ENCODE data around the gene OSER1. TPM values are rescaled to one million over a fixed set of nuclear protein-coding genes. Genes with fewer than 3 reads are reported as not detected.

Gene OSER1
- total and polyA plus RNA-seq, 2 of the 8 experiments (the other 6 are each of a cell fraction or from before 2014, with no cell fraction given) = 24.5 to 31.8 TPM

DNA sequence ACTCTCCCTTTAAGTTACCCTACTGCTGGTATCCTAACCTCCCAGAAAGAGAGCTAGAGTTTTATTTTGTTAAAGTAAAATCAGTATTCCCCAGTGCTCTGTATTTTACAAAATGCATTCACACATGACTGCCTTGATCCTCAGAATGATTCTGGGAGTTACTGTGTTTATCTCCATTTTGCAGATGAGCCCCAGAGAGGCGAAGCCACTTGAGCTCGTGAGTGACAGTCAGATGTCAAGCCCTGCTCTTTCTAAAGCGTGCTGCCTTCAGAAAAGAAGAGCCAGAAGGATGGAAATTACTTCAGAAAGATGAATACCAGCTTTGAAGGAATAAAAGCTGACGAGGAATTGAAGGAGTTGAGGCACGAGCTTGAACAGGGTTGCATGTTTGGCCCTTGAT lies 14.1 kb upstream of the OSER1 start:
- POLR2A ChIA-PET (ENCODE audit: partially characterized antibody) = interaction anchor here (0.6 to 1.2 kb wide), 3 partner anchors 13 to 41 kb away, joined by 3 read pairs; partner anchors contain the start of gene OSER1
- H2AFZ ChIP-seq (ENCODE audit: low read length) = no peak overlapping the region
- no peak overlapping the region for H4K5ac ChIP-seq (ENCODE audit: insufficient read length, low read depth, low read length)
- 84% methylated on average over 5 of the region's 5 CpGs; no CpG with 5 or more reads in 1 of the 2 experiments for WGBS, 2 experiments (ENCODE audit: extremely low coverage in 1 of 2, insufficient coverage in 1 of 2, insufficient read length in 1 of 2, insufficient replicate concordance in 2 of 2, low coverage in 1 of 2, low lambda C conversion rate in 2 of 2, missing lambda C conversion rate in 1 of 2)
- no peaks in the 10 kb centered on the region for H3K36me3 ChIP-seq (ENCODE audit: control insufficient read depth in 2 of 4, insufficient read depth in 4 of 4, low read length in 3 of 4)
- no peaks in the 10 kb centered on the region for H3K79me1 ChIP-seq (ENCODE audit: low read depth, low read length)
- H3K4me3 ChIP-seq (ENCODE audit: extremely low read depth in 1 of 4, insufficient read depth in 2 of 4, low read depth in 3 of 4, low read length in 4 of 4) = no peak overlapping the region
- no peak overlapping the region for H3K14ac ChIP-seq (ENCODE audit: insufficient read length)
- H2BK20ac ChIP-seq (ENCODE audit: low read length) = no peak overlapping the region
- no peak overlapping the region for H2BK15ac ChIP-seq (ENCODE audit: low read length)
- no peak overlapping the region for H2BK12ac ChIP-seq (ENCODE audit: low read depth, low read length)
- H4K91ac ChIP-seq (replicated peaks; ENCODE audit: insufficient read length, low read length) = no peak overlapping the region
- no peaks in the 10 kb centered on the region for H3K9me3 ChIP-seq (ENCODE audit: insufficient read depth in 2 of 2, low read depth in 1 of 2, low read length in 1 of 2)
- no peaks in the 10 kb centered on the region for H3K27me3 ChIP-seq (replicated peaks in 1 of 4; ENCODE audit: control insufficient read depth in 3 of 4, extremely low read depth in 1 of 4, insufficient read depth in 3 of 4, low read length in 3 of 4)
- no peak for FAIRE-seq
- H4K20me1 ChIP-seq (replicated peaks in 1 of 2; ENCODE audit: control insufficient read depth in 1 of 2, insufficient read depth in 2 of 2, low read length in 2 of 2) = no peaks in the 10 kb centered on the region
- no peak overlapping the region for H2BK120ac ChIP-seq (replicated peaks; ENCODE audit: low read depth, low read length)
- H3K4me1 ChIP-seq (replicated peaks in 1 of 4; ENCODE audit: control insufficient read depth in 3 of 4, insufficient read depth in 4 of 4, low read length in 3 of 4) = peaks cover 0 to 3% (median under 1%) of the 10 kb centered on the region in 4 experiments; a peak in 3 of 7 replicates
- no peaks in the 10 kb centered on the region for H3K79me2 ChIP-seq (ENCODE audit: control insufficient read depth in 1 of 2, insufficient read depth in 2 of 2, low read length in 2 of 2)
- H3K9ac ChIP-seq (replicated peaks in 1 of 4; ENCODE audit: extremely low read depth in 1 of 4, low read depth in 3 of 4, low read length in 3 of 4) = no peak overlapping the region
- no peak overlapping the region for H3K23ac ChIP-seq (ENCODE audit: insufficient read length)
- H3K27ac ChIP-seq (ENCODE audit: low read depth, low read length) = no peak overlapping the region
- no peak overlapping the region for H3K4ac ChIP-seq (replicated peaks; ENCODE audit: insufficient read length, low read depth, low read length)
- no peak for DNase-seq (ENCODE audit: low read depth in 1 of 2, low spot score in 2 of 2)
- no peak overlapping the region for H3K56ac ChIP-seq (replicated peaks; ENCODE audit: insufficient read length, low read depth, low read length)
- no peak overlapping the region for H4K8ac ChIP-seq (ENCODE audit: extremely low read depth, insufficient read depth, low read length)
- no peaks in the 10 kb centered on the region for H3K23me2 ChIP-seq (ENCODE audit: low read depth, low read length)
- H2AK5ac ChIP-seq (ENCODE audit: low read depth, low read length) = no peak overlapping the region
- CTCF ChIA-PET (ENCODE audit: partially characterized antibody) = interaction anchor here (0.7 to 4.4 kb wide), 23 partner anchors 8 to 374 kb away, joined by 3 to 23 read pairs (median 6); partner anchors contain the start of gene GDAP1L1
- no peak overlapping the region for H3K18ac ChIP-seq (ENCODE audit: extremely low read depth, low read length)
- H2BK5ac ChIP-seq (ENCODE audit: low read depth, low read length) = no peak overlapping the region
- H3K4me2 ChIP-seq (ENCODE audit: insufficient read depth in 1 of 2, low read depth in 2 of 2, low read length in 2 of 2) = no peak overlapping the region
- no peak for TF ChIP-seq BACH1 (IDR thresholded peaks at IDR 0.05; ENCODE audit: low read length)
- no peak for TF ChIP-seq PHF8 (conservative IDR thresholded peaks at IDR 0.05; ENCODE audit: low read depth, low read length)
- TF ChIP-seq FOSL1 (IDR thresholded peaks at IDR 0.05; ENCODE audit: insufficient read depth, low read depth, low read length) = no peak
- TF ChIP-seq SIN3A (conservative IDR thresholded peaks at IDR 0.05 in 1 of 2, IDR thresholded peaks at IDR 0.05 in 1 of 2; ENCODE audit: low read depth in 1 of 2, low read length in 2 of 2) = no peak
- TF ChIP-seq TEAD4 (IDR thresholded peaks at IDR 0.05; ENCODE audit: low read depth, low read length) = no peak
- TF ChIP-seq, protein P1, sequence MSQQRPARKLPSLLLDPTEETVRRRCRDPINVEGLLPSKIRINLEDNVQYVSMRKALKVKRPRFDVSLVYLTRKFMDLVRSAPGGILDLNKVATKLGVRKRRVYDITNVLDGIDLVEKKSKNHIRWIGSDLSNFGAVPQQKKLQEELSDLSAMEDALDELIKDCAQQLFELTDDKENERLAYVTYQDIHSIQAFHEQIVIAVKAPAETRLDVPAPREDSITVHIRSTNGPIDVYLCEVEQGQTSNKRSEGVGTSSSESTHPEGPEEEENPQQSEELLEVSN (IDR thresholded peaks at IDR 0.05) = no peak
- TF ChIP-seq, protein P2, sequence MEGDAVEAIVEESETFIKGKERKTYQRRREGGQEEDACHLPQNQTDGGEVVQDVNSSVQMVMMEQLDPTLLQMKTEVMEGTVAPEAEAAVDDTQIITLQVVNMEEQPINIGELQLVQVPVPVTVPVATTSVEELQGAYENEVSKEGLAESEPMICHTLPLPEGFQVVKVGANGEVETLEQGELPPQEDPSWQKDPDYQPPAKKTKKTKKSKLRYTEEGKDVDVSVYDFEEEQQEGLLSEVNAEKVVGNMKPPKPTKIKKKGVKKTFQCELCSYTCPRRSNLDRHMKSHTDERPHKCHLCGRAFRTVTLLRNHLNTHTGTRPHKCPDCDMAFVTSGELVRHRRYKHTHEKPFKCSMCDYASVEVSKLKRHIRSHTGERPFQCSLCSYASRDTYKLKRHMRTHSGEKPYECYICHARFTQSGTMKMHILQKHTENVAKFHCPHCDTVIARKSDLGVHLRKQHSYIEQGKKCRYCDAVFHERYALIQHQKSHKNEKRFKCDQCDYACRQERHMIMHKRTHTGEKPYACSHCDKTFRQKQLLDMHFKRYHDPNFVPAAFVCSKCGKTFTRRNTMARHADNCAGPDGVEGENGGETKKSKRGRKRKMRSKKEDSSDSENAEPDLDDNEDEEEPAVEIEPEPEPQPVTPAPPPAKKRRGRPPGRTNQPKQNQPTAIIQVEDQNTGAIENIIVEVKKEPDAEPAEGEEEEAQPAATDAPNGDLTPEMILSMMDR (IDR thresholded peaks at IDR 0.05; ENCODE audit: control extremely low read depth in 1 of 3, insufficient read depth in 1 of 3, low read depth in 1 of 3, low read length in 3 of 3) = no peak
- TF ChIP-seq RFX5 (IDR thresholded peaks at IDR 0.05; ENCODE audit: borderline replicate concordance, low read depth, low read length) = no peak
- TF ChIP-seq RBBP5 (IDR thresholded peaks at IDR 0.05; ENCODE audit: borderline replicate concordance, low read depth, low read length) = no peak
- TF ChIP-seq, protein P3, sequence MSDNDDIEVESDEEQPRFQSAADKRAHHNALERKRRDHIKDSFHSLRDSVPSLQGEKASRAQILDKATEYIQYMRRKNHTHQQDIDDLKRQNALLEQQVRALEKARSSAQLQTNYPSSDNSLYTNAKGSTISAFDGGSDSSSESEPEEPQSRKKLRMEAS (IDR thresholded peaks at IDR 0.05) = no peak
